Mucosa of descending colon (tissue), 3 donors: ENCODE results near the gene CXCR6. TPM values are rescaled to one million over a fixed set of nuclear protein-coding genes. Genes with fewer than 3 reads are reported as not detected.

Experiments
- ATAC-seq: fragments of 200-7000 bp; cut with Tn5 transposase; one replicate; pipeline ENCODE4 v1.9.1; 2020; ENCODE audit warnings: mild to moderate bottlenecking, moderate library complexity
- DNase-seq, 3 donors: peaks; one replicate each; pipeline ENCODE4 v3.0.0-alpha.2; 2020
- H3K36me3 ChIP-seq: fragments of 200-600 bp; one replicate; pipeline ENCODE4 v1.8.0; 2021; ENCODE audit warnings: low read depth, mild to moderate bottlenecking
- H3K4me1 ChIP-seq: fragments of 200-600 bp; one replicate; pipeline ENCODE4 v1.8.0; 2021; ENCODE audit warnings: low read depth, mild to moderate bottlenecking
- H3K4me3 ChIP-seq: fragments of 200-600 bp; one replicate; pipeline ENCODE4 v1.8.0; 2021; ENCODE audit warnings: mild to moderate bottlenecking
- H3K9me3 ChIP-seq: fragments of 200-600 bp; one replicate; pipeline ENCODE4 v1.8.0; 2021; ENCODE audit warnings: mild to moderate bottlenecking
- CTCF ChIP-seq: fragments of 200-600 bp; IDR thresholded peaks from one replicate; pipeline ENCODE4 v1.8.0; 2022; ENCODE audit warnings: antibody characterized with exemption, mild to moderate bottlenecking
- intact Hi-C, 2 donors: fragments of 100-400 bp; cut with DNase I in 1 of 2; cut with micrococcal nuclease in 1 of 2; formaldehyde crosslinking; loops; one replicate each; pipeline versions ENCODE4 v1.11.0 to v1.11.1; 2022; cut with DNase I, micrococcal nuclease
- total RNA-seq, 3 donors: library from RNA; stranded (reverse); fragmentation: NEBNext Ultra II Directional in 2 of 3; extraction: Animal tissue kit (Norgen Biotek cat#: 25700) in 2 of 3; gene quantifications; one replicate each; pipeline versions ENCODE4 v1.2.1 to v1.2.4, GENCODE V29; 2021 to 2023
- donor health status: DM: no; HTN: no; CAD: no; lungs with moderate emphysema.
- donor health status: DM: no; HTN: no; CAD: no.
- donor health status: DM: no; HTN: yes; CAD: no.

The CXCR6 gene
- total RNA-seq, 3 donors from 2014 or later, result 1.5 to 3.6 (median 1.7) TPM

- intact Hi-C loops, result no loop called here
Measured at GRCh38 chr3:45958321-45958791, 15.1 kb downstream of the CXCR6 start.

GRCh38 chr3:45959201-45959600 lies 15.9 kb downstream of the CXCR6 start:
- no peak for DNase-seq
- intact Hi-C loops, result no loop called here
- TF ChIP-seq CTCF, result no peak
- H3K9me3 ChIP-seq, result no peaks in the 10 kb centered on the region
- no peak overlapping the region for H3K4me3 ChIP-seq
- peaks cover 19% of the 10 kb centered on the region for H3K36me3 ChIP-seq
- H3K4me1 ChIP-seq, result no peaks in the 10 kb centered on the region
- no peak for ATAC-seq

More at GRCh38 chr3:45958321-45958791, 15.1 kb downstream of the CXCR6 start:
- no peaks in the 10 kb centered on the region for H3K4me1 ChIP-seq
- peak; percentile 43 for ATAC-seq
- H3K4me3 ChIP-seq, result no peak overlapping the region
- DNase-seq, result no peak
- H3K36me3 ChIP-seq, result peaks cover 15% of the 10 kb centered on the region
- no peaks in the 10 kb centered on the region for H3K9me3 ChIP-seq
- no peak for TF ChIP-seq CTCF

- intact Hi-C loops, result no loop called here
- Histone ChIP-seq H3K4me1 (no peaks in the 10 kb centered on the region), H3K36me3 (peaks cover 21% of the 10 kb centered on the region), H3K4me3 (no peak overlapping the region), H3K9me3 (no peaks in the 10 kb centered on the region)
- TF ChIP-seq CTCF, result no peak
- no peak for ATAC-seq
- DNase-seq, result no peak
Measured at GRCh38 chr3:45960289-45960688, 17.0 kb downstream of the CXCR6 start.

- TF ChIP-seq CTCF, result no peak
- no peaks in the 10 kb centered on the region for H3K9me3 ChIP-seq
- DNase-seq, result no peak
- no peak overlapping the region for H3K4me3 ChIP-seq
- ATAC-seq, result no peak
- H3K36me3 ChIP-seq, result peaks cover 21% of the 10 kb centered on the region
- H3K4me1 ChIP-seq, result no peaks in the 10 kb centered on the region
- intact Hi-C loops, result no loop called here
Measured at GRCh38 chr3:45962033-45962432, 18.8 kb downstream of the CXCR6 start.

GRCh38 chr3:45964139-45964538 lies 20.9 kb downstream of the CXCR6 start:
- DNase-seq, result no peak
- H3K4me1 ChIP-seq, result no peaks in the 10 kb centered on the region
- peaks cover 16% of the 10 kb centered on the region for H3K36me3 ChIP-seq
- no peaks in the 10 kb centered on the region for H3K9me3 ChIP-seq
- H3K4me3 ChIP-seq, result no peak overlapping the region
- intact Hi-C loops, result no loop called here
- TF ChIP-seq CTCF, result no peak
- peak; percentile 50 for ATAC-seq

- Histone ChIP-seq H3K4me1 (no peaks in the 10 kb centered on the region), H3K36me3 (peaks cover 16% of the 10 kb centered on the region), H3K9me3 (no peaks in the 10 kb centered on the region), H3K4me3 (no peak overlapping the region)
- peak; percentile 16 for ATAC-seq
- intact Hi-C loops, result no loop called here
- no peak for TF ChIP-seq CTCF
- DNase-seq, result no peak
Measured at GRCh38 chr3:45965253-45965652, 22.0 kb downstream of the CXCR6 start.
